B cell (primary cell): ENCODE data around the gene SERPINF2. TPM values are rescaled to one million over a fixed set of nuclear protein-coding genes. Genes with fewer than 3 reads are reported as not detected.

Experiments used
- ATAC-seq: fragments of 200-7000 bp; cut with Tn5 transposase; one replicate; pipeline ENCODE4 v1.10.0; 2021; ENCODE audit warnings: low read depth, mild to moderate bottlenecking, moderate number of reproducible peaks, moderate library complexity
- CTCF ChIA-PET: fragments of 350-600 bp; sonication (Branson Sonifier 250); formaldehyde crosslinking; loops from one replicate; lab custom pipeline; 2021; ENCODE audit warnings: antibody characterized with exemption, inconsistent platforms; lab: Charles Lee
- POLR2A ChIA-PET: fragments of 350-600 bp; sonication (Branson Sonifier 250); formaldehyde crosslinking; loops from one replicate; lab custom pipeline; 2021; ENCODE audit warnings: antibody characterized with exemption; lab: Charles Lee
- DNase-seq: peaks from one replicate; pipeline ENCODE4 v3.0.0; 2013
- H2AFZ ChIP-seq: 2 replicates; pipeline ENCODE4 v1.6.1; 2012; ENCODE audit warnings: mild to moderate bottlenecking, low read depth, low read length; ENCODE audit not compliant: insufficient read depth, poor library complexity, severe bottlenecking
- H3K27ac ChIP-seq, 2 donors: 1 replicate in 1 of 2; 2 replicates in 1 of 2; pipeline ENCODE4 v1.5.1; 2012 to 2013; ENCODE audit warnings: low read length in 2 of 2, mild to moderate bottlenecking in 2 of 2, moderate library complexity in 1 of 2
- H3K27me3 ChIP-seq, 4 experiments: fragments of 200-600 bp in 1 of 4; sonication (generic) in 1 of 4; replicated peaks in 1 of 4; 1 replicate in 2 of 4; 2 replicates in 2 of 4; pipeline versions ENCODE4 v1.6.1 to v1.7.0; 2013 to 2016; ENCODE audit warnings: low read length in 3 of 4, mild to moderate bottlenecking in 2 of 4, mixed read lengths in 1 of 4, moderate library complexity in 1 of 4; ENCODE audit not compliant: insufficient read depth in 4 of 4, control insufficient read depth in 3 of 4; ENCODE audit errors: control extremely low read depth in 1 of 4
- H3K36me3 ChIP-seq, 2 experiments: replicated peaks in 1 of 2; 1 replicate in 1 of 2; 2 replicates in 1 of 2; pipeline versions ENCODE4 v1.6.1 to v1.7.1; 2013; ENCODE audit warnings: low read length in 1 of 2; ENCODE audit not compliant: insufficient read depth in 2 of 2, control insufficient read depth in 1 of 2; ENCODE audit errors: control extremely low read depth in 1 of 2, extremely low read depth in 1 of 2
- H3K4me1 ChIP-seq, 2 donors: fragments of 200-600 bp in 1 of 2; sonication (generic) in 1 of 2; 1 replicate in 1 of 2; 2 replicates in 1 of 2; pipeline versions ENCODE4 v1.5.1 to v1.6.1; 2013 to 2017; ENCODE audit warnings: low read length in 2 of 2; ENCODE audit not compliant: control insufficient read depth in 2 of 2, insufficient read depth in 2 of 2
- H3K4me2 ChIP-seq: replicated peaks from 2 replicates; pipeline ENCODE3; 2012; ENCODE audit warnings: mild to moderate bottlenecking, low read depth, low read length; ENCODE audit not compliant: poor library complexity, severe bottlenecking
- H3K4me3 ChIP-seq, 5 experiments: fragments of 200-600 bp in 1 of 5; sonication (generic) in 1 of 5; 1 replicate in 3 of 5; 2 replicates in 2 of 5; pipeline versions ENCODE4 v1.5.1 to v1.7.0; 2011 to 2016; ENCODE audit warnings: low read length in 4 of 5, mild to moderate bottlenecking in 4 of 5, low read depth in 2 of 5, control low read depth in 1 of 5, moderate library complexity in 1 of 5; ENCODE audit not compliant: insufficient read depth in 1 of 5; ENCODE audit errors: control extremely low read depth in 1 of 5, extremely low read depth in 1 of 5
- H3K79me2 ChIP-seq: fragments of 200-600 bp; sonication (generic); one replicate; pipeline ENCODE4 v1.6.0; 2016; ENCODE audit warnings: low read length; ENCODE audit not compliant: control insufficient read depth, insufficient read depth
- H3K9ac ChIP-seq: fragments of 200-600 bp; sonication (generic); 2 replicates; pipeline ENCODE4 v1.6.1; 2017; ENCODE audit warnings: mild to moderate bottlenecking, low read length, moderate library complexity
- H3K9me3 ChIP-seq, 3 donors: one replicate each; pipeline versions ENCODE4 v1.6.1 to v1.7.1; 2013; ENCODE audit warnings: low read length in 2 of 3; ENCODE audit not compliant: control insufficient read depth in 2 of 3, insufficient read depth in 1 of 3; ENCODE audit errors: control extremely low read depth in 1 of 3
- H4K20me1 ChIP-seq: 2 replicates; pipeline ENCODE4 v1.6.0; 2012; ENCODE audit warnings: mild to moderate bottlenecking, low read length; ENCODE audit not compliant: insufficient read depth, control insufficient read depth, poor library complexity, severe bottlenecking
- H3K27ac Mint-ChIP-seq: one replicate; pipeline ENCODE4 v1.8.0; 2021; ENCODE audit warnings: mixed read lengths
- H3K27me3 Mint-ChIP-seq: one replicate; pipeline ENCODE4 v1.8.0; 2021; ENCODE audit warnings: mixed read lengths
- H3K4me1 Mint-ChIP-seq: one replicate; pipeline ENCODE4 v1.8.0; 2021; ENCODE audit warnings: mixed read lengths
- H3K4me3 Mint-ChIP-seq: one replicate; pipeline ENCODE4 v1.8.0; 2021; ENCODE audit warnings: mixed read lengths
- H3K9me3 Mint-ChIP-seq: one replicate; pipeline ENCODE4 v1.8.0; 2022; ENCODE audit warnings: mixed read lengths; ENCODE audit not compliant: insufficient read depth
- CTCF ChIP-seq: fragments of 200-600 bp; IDR thresholded peaks from one replicate; pipeline ENCODE4 v1.8.0; 2022; ENCODE audit warnings: antibody characterized with exemption, mild to moderate bottlenecking
- EZH2 ChIP-seq: IDR thresholded peaks from 2 replicates; pipeline ENCODE4 v1.6.1; 2012; ENCODE audit warnings: borderline replicate concordance, low read depth, mild to moderate bottlenecking, moderate library complexity, low read length; ENCODE audit not compliant: insufficient read depth, poor library complexity, severe bottlenecking
- WGBS: methylation state at CpG from one replicate; pipeline ENCODE4 v1.1.5; 2013; ENCODE audit warnings: missing lambda C conversion rate; ENCODE audit not compliant: insufficient coverage; 5-methylcytosine and 5-hydroxymethylcytosine counted together
- intact Hi-C: fragments of 100-400 bp; cut with micrococcal nuclease; formaldehyde crosslinking; loops from one replicate; pipeline ENCODE4 v1.10.0; 2022
- polyA plus RNA-seq: library from polyadenylated mRNA; depleted of rRNA; stranded (reverse); fragments of >200 nt; gene quantifications from 2 replicates; pipeline ENCODE4 v1.2.3, GENCODE V29; 2012
- total RNA-seq, 2 donors: library from RNA; stranded (reverse); fragments of 120-200 nt in 1 of 2; gene quantifications; 1 replicate in 1 of 2; 2 replicates in 1 of 2; pipeline versions ENCODE4 v1.2.3 to v1.2.4, GENCODE V29; 2013 to 2022

Gene SERPINF2
- total and polyA plus RNA-seq, 2 donors (not counting 1 experiment from before 2014, with no cell fraction given) = 0.97 to 3.9 TPM

GRCh38 chr17:1743088-1743439 is 393 bp downstream of the SERPINF2 start:
- H3K36me3 ChIP-seq = peaks cover 0 to 3% of the 10 kb centered on the region in 2 experiments
- H3K9me3 ChIP-seq = no peaks in the 10 kb centered on the region
- 100% methylated on average over 2 of the region's 2 CpGs for WGBS
- no peak overlapping the region for H3K4me3 ChIP-seq
- Mint-ChIP-seq H3K4me1 (no peaks in the 10 kb centered on the region), H3K9me3 (no peaks in the 10 kb centered on the region), H3K27ac (no peak overlapping the region), H3K27me3 (no peaks in the 10 kb centered on the region), H3K4me3 (no peak overlapping the region)
- no peak overlapping the region for H2AFZ ChIP-seq
- DNase-seq = no peak
- H3K9ac ChIP-seq = no peak overlapping the region
- peaks cover 4% of the 10 kb centered on the region for H4K20me1 ChIP-seq
- H3K79me2 ChIP-seq = no peaks in the 10 kb centered on the region
- no peaks in the 10 kb centered on the region for H3K27me3 ChIP-seq
- intact Hi-C loops = no loop called here
- H3K4me2 ChIP-seq = no peak overlapping the region
- ChIA-PET POLR2A (no interaction called here), CTCF (no interaction called here)
- no peak for ATAC-seq
- H3K27ac ChIP-seq = no peak overlapping the region
- TF ChIP-seq CTCF (no peak), EZH2 (no peak)
- H3K4me1 ChIP-seq = no peaks in the 10 kb centered on the region

DNA sequence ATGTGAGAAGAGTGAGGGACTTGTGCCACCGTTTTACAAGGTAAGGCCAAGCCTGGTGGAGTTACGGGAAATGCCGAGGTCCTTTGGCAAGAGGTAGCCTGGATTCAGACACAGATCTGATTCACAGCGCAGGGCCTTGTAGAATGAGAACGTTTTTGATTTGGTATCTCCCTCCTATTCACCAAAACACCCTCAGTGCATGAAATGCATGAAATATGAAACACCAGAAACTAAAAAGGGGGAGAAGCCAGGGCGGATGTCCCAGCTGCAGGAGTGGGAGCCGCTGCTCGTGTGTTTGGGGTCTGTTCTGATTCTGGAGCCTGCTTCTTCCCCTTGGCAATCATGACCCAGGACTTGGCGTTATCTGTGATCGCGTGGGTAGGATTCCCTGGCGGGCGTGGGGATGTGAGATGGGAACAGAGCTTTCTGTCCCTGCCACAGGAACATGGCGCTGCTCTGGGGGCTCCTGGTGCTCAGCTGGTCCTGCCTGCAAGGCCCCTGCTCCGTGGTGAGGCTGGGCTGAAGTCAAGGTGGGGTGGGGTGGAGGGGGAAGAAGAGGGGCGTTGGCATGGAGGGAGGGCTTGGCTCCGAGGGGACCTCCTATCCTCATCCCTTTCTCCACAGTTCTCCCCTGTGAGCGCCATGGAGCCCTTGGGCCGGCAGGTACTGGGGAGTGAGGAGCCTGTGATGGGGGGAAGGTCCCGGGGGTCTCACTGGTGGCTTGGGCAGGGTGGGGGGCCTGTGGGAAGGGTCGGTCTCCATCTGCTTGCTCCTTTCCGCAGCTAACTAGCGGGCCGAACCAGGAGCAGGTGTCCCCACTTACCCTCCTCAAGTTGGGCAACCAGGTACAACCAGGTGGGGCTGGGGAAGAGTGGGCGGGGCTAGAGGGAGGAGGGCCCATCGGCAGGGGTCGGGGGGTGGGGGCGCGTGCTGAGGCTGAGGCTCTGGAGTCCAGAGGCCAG is 2.2 kb downstream of the SERPINF2 start:
- Histone ChIP-seq H3K79me2 (no peaks in the 10 kb centered on the region), H3K9ac (no peak overlapping the region), H3K4me2 (no peak overlapping the region), H3K27ac (no peak overlapping the region), H2AFZ (no peak overlapping the region), H3K4me1 (no peaks in the 10 kb centered on the region), H3K36me3 (no peaks in the 10 kb centered on the region), H3K9me3 (no peaks in the 10 kb centered on the region), H3K4me3 (no peak overlapping the region), H4K20me1 (no peaks in the 10 kb centered on the region), H3K27me3 (no peaks in the 10 kb centered on the region)
- ChIA-PET POLR2A (interaction anchor here (0.6 kb wide), 1 partner anchor 25 kb away, joined by 4 read pairs; no protein-coding TSS in a partner anchor), CTCF (no interaction called here)
- no peaks in the 10 kb centered on the region for H3K27me3 Mint-ChIP-seq
- no peak for ATAC-seq
- no peaks in the 10 kb centered on the region for H3K9me3 Mint-ChIP-seq
- intact Hi-C loops = no loop called here
- DNase-seq = no peak
- no peak overlapping the region for H3K4me3 Mint-ChIP-seq
- no peaks in the 10 kb centered on the region for H3K4me1 Mint-ChIP-seq
- no peak overlapping the region for H3K27ac Mint-ChIP-seq
- no peak for TF ChIP-seq CTCF
- no peak for TF ChIP-seq EZH2
- 96% methylated on average over 15 of the region's 29 CpGs for WGBS
